Dermis microvascular lymphatic vessel endothelial cell (primary cell): Measurements from ENCODE around the gene RALGAPA2. TPM values are rescaled to one million over a fixed set of nuclear protein-coding genes. Genes with fewer than 3 reads are reported as not detected.

Experiments
- DNase-seq, 2 donors: peaks; one replicate each; pipeline versions ENCODE4 v3.0.0 to v3.0.0-alpha.2; 2010; ENCODE audit warnings: low read depth in 2 of 2
- total RNA-seq: library from RNA; depleted of rRNA; stranded (reverse); fragments of >200 nt; gene quantifications from 2 replicates; pipeline ENCODE4 v1.2.1, GENCODE V29; 2014

Gene RALGAPA2
- total RNA-seq, 1 donor from 2014 or later, result 20.4 TPM

- DNase-seq, result no peak
These were observed 239.7 kb downstream of the RALGAPA2 start for GRCh38 chr20:20472684-20473274.

- DNase-seq, result no peak
These were observed 246.0 kb downstream of the RALGAPA2 start for GRCh38 chr20:20466341-20466879.

- no peak for DNase-seq
These were observed 247.2 kb downstream of the RALGAPA2 start for GRCh38 chr20:20465252-20465651.

- DNase-seq, result no peak
These were observed 248.5 kb downstream of the RALGAPA2 start for GRCh38 chr20:20463933-20464374.

- DNase-seq, result no peak
These were observed 250.3 kb downstream of the RALGAPA2 start for GRCh38 chr20:20462185-20462584.

GRCh38 chr20:20461551-20461950, 250.9 kb downstream of the RALGAPA2 start:
- no peak for DNase-seq

- DNase-seq, result no peak
These were observed 252.7 kb downstream of the RALGAPA2 start for GRCh38 chr20:20459726-20460125.

- DNase-seq, result no peak
These were observed 254.9 kb downstream of the RALGAPA2 start for GRCh38 chr20:20457392-20458126.

GRCh38 chr20:20456741-20457140, 255.7 kb downstream of the RALGAPA2 start:
- no peak for DNase-seq

GRCh38 chr20:20455926-20456325, 256.5 kb downstream of the RALGAPA2 start:
- no peak for DNase-seq

GRCh38 chr20:20454850-20455627, 257.4 kb downstream of the RALGAPA2 start:
- no peak for DNase-seq

- no peak for DNase-seq
These were observed 258.1 kb downstream of the RALGAPA2 start for GRCh38 chr20:20454367-20454766.

GRCh38 chr20:20452254-20452676, 260.2 kb downstream of the RALGAPA2 start:
- peak; percentile 21 to 68 for DNase-seq

GRCh38 chr20:20450521-20450920, 261.9 kb downstream of the RALGAPA2 start:
- peak in 1 of 2 donors; percentile 14 for DNase-seq

GRCh38 chr20:20448881-20449280, 263.6 kb downstream of the RALGAPA2 start:
- no peak for DNase-seq

- DNase-seq, result peak in 1 of 2 donors; percentile 27
These were observed 265.2 kb downstream of the RALGAPA2 start for GRCh38 chr20:20447196-20447595.

GRCh38 chr20:20446425-20447015, 265.9 kb downstream of the RALGAPA2 start:
- DNase-seq, result no peak

- DNase-seq, result no peak
These were observed 266.4 kb downstream of the RALGAPA2 start for GRCh38 chr20:20446001-20446400.

GRCh38 chr20:20443504-20443903, 268.9 kb downstream of the RALGAPA2 start:
- DNase-seq, result no peak

- DNase-seq, result no peak
These were observed 270.0 kb downstream of the RALGAPA2 start for GRCh38 chr20:20442466-20442865.

GRCh38 chr20:20440886-20441658, 271.4 kb downstream of the RALGAPA2 start:
- no peak for DNase-seq
